K562 (cell line): ENCODE results near the gene PTPN9. TPM values are rescaled to one million over a fixed set of nuclear protein-coding genes. Genes with fewer than 3 reads are reported as not detected.

Experiments
- BCOR ChIP-seq: fragments of 450-650 bp; IDR thresholded peaks from 2 replicates; pipeline ENCODE4 v1.6.1; 2016
- CXXC5 ChIP-seq: fragments of 250-450 bp; sonication (Bioruptor Pico); IDR thresholded peaks from 2 replicates; pipeline ENCODE4 v1.8.0; 2022; ENCODE audit warnings: inconsistent platforms, mild to moderate bottlenecking, moderate library complexity
- ELK1 ChIP-seq: sonication (generic); formaldehyde crosslinking; IDR thresholded peaks from 2 replicates; pipeline ENCODE4 v1.8.1; 2022; ENCODE audit warnings: missing genetic modification reagents
- FIP1L1 ChIP-seq: fragments of 200-400 bp; formaldehyde crosslinking; IDR thresholded peaks from 2 replicates; pipeline ENCODE4 v1.6.1; 2018; ENCODE audit warnings: mild to moderate bottlenecking, low read depth, low read length; ENCODE audit not compliant: poor library complexity, severe bottlenecking
- FOXO4 ChIP-seq: fragments of 450-650 bp; formaldehyde crosslinking; IDR thresholded peaks from 2 replicates; pipeline ENCODE4 v1.4.0; 2020; ENCODE audit warnings: mild to moderate bottlenecking, moderate library complexity
- HDAC2 ChIP-seq: fragments of 450-650 bp; IDR thresholded peaks from 2 replicates; pipeline ENCODE4 v1.6.1; 2016; ENCODE audit warnings: mild to moderate bottlenecking
- HDAC6 ChIP-seq: IDR thresholded peaks from 2 replicates; pipeline ENCODE4 v1.6.1; 2012; ENCODE audit warnings: low read depth, mild to moderate bottlenecking, control low read depth, inconsistent platforms, low read length, moderate library complexity
- HMGXB4 ChIP-seq: sonication (generic); formaldehyde crosslinking; IDR thresholded peaks from 2 replicates; pipeline ENCODE4 v1.8.1; 2023; ENCODE audit warnings: mild to moderate bottlenecking, missing genetic modification reagents
- JUNB ChIP-seq: fragments of 450-650 bp; formaldehyde crosslinking; conservative IDR thresholded peaks from 2 replicates; pipeline ENCODE4 v1.4.0; 2020; ENCODE audit warnings: mild to moderate bottlenecking
- LARP7 ChIP-seq: fragments of 450-650 bp; IDR thresholded peaks from 2 replicates; pipeline ENCODE4 v1.6.1; 2016
- LEF1 ChIP-seq: fragments of 450-650 bp; IDR thresholded peaks from 2 replicates; pipeline ENCODE4 v1.6.1; 2016; ENCODE audit warnings: mild to moderate bottlenecking
- MAZ ChIP-seq, 2 experiments: fragments of 450-650 bp in 1 of 2; sonication (generic) in 1 of 2; formaldehyde crosslinking; IDR thresholded peaks in 1 of 2; conservative IDR thresholded peaks in 1 of 2; 2 replicates each; pipeline versions ENCODE4 v1.4.0 to v1.5.0; 2020; ENCODE audit warnings: mild to moderate bottlenecking in 1 of 2, missing genetic modification reagents in 1 of 2
- MEF2A ChIP-seq: IDR thresholded peaks from 2 replicates; pipeline ENCODE4 v1.6.1; 2011; ENCODE audit warnings: low read depth, mild to moderate bottlenecking, low read length, moderate library complexity; ENCODE audit not compliant: control insufficient read depth
- MEIS2 ChIP-seq: fragments of 450-650 bp; IDR thresholded peaks from 2 replicates; pipeline ENCODE4 v1.6.1; 2014; ENCODE audit warnings: mild to moderate bottlenecking; ENCODE audit not compliant: partially characterized antibody
- MTA1 ChIP-seq: fragments of 450-650 bp; IDR thresholded peaks from 2 replicates; pipeline ENCODE4 v1.6.1; 2017; ENCODE audit warnings: borderline replicate concordance
- MTA2 ChIP-seq: fragments of 450-650 bp; IDR thresholded peaks from 2 replicates; pipeline ENCODE4 v1.6.1; 2016; ENCODE audit warnings: low read depth
- NCOR1 ChIP-seq: fragments of 450-650 bp; IDR thresholded peaks from 2 replicates; pipeline ENCODE4 v1.6.1; 2016; ENCODE audit warnings: mild to moderate bottlenecking, moderate library complexity
- NFXL1 ChIP-seq: fragments of 450-650 bp; formaldehyde crosslinking; IDR thresholded peaks from 2 replicates; pipeline ENCODE4 v1.4.0; 2021; ENCODE audit warnings: mild to moderate bottlenecking
- RNF2 ChIP-seq: sonication (generic); IDR thresholded peaks from 2 replicates; pipeline ENCODE4 v1.6.1; 2016
- RUNX1 ChIP-seq: sonication (generic); IDR thresholded peaks from 2 replicates; pipeline ENCODE4 v1.6.1; 2016; ENCODE audit warnings: antibody characterized with exemption, low read depth
- SMAD1 ChIP-seq: fragments of 150-350 bp; IDR thresholded peaks from 2 replicates; pipeline ENCODE4 v1.6.1; 2014; ENCODE audit warnings: low read length, low read depth; ENCODE audit not compliant: partially characterized antibody
- XRCC5 ChIP-seq: fragments of 200-400 bp; formaldehyde crosslinking; IDR thresholded peaks from 2 replicates; pipeline ENCODE4 v1.6.1; 2017; ENCODE audit warnings: low read depth, mild to moderate bottlenecking, low read length
- ZNF175 ChIP-seq: fragments of 200-800 bp; sonication (Bioruptor generic); IDR thresholded peaks from 2 replicates; pipeline ENCODE4 v1.6.1; 2016; ENCODE audit warnings: low read depth, mild to moderate bottlenecking, missing genetic modification characterization, missing compliant biosample characterization
- ZNF354B ChIP-seq: fragments of 250-450 bp; sonication (Bioruptor Pico); IDR thresholded peaks from 2 replicates; pipeline ENCODE4 v1.4.0; 2020
- ZNF77 ChIP-seq: fragments of 250-450 bp; sonication (Bioruptor Pico); IDR thresholded peaks from 2 replicates; pipeline ENCODE4 v1.5.0; 2020
- polyA plus RNA-seq, 8 experiments: library from polyadenylated mRNA; depleted of rRNA in 4 of 8; stranded (reverse) in 5 of 8; unstranded in 3 of 8; fragments of >200 nt; fragmentation: Nextera tagmentation in 2 of 8; fragmentation: Illumina TruSeq in 1 of 8; extraction: Ambion mirVana in 2 of 8; extraction: Trizol in 1 of 8; gene quantifications; 2 replicates each; pipeline versions ENCODE4 v1.2.1 to v1.2.3, GENCODE V29; 2011 to 2014; ENCODE audit warnings: inconsistent platforms in 1 of 8, missing spikeins in 1 of 8
- total RNA-seq, 7 experiments: library from RNA; depleted of rRNA in 6 of 7; stranded (reverse); fragments of >200 nt in 6 of 7; fragmentation: Illumina TruSeq in 2 of 7; extraction: Trizol in 2 of 7; gene quantifications; 2 replicates each; pipeline versions ENCODE4 v1.2.1 to v1.2.3, GENCODE V29; 2011 to 2021; ENCODE audit warnings: low replicate concordance in 1 of 7
- TF ChIP-seq, protein P1 (sequence below): fragments of 250-450 bp; sonication (Bioruptor Pico); IDR thresholded peaks from 2 replicates; pipeline ENCODE4 v1.8.0; 2022; ENCODE audit warnings: inconsistent platforms, mild to moderate bottlenecking, moderate library complexity, borderline replicate concordance

Gene PTPN9
- total and polyA plus RNA-seq, 9 of the 15 experiments (the other 6 are each of a cell fraction or from before 2014, with no cell fraction given), result 5.0 to 24.0 (median 14.2) TPM

GRCh38 chr15:75450307-75451201, 128.6 kb downstream of the PTPN9 start (continued):
- TF ChIP-seq HDAC6 (no peak), MTA1 (no peak), CXXC5 (CRISPR knock-in tag) (peak; percentile 35), MEF2A (no peak), HMGXB4 (CRISPR knock-in tag) (no peak), ZNF77 (CRISPR knock-in tag) (no peak), BCOR (0 out of 2 replicates have a peak, but pooled peaks have one; percentile 28), LARP7 (no peak), HDAC2 (peak; percentile 84; the same call in 1 of the 2 replicates), MAZ (CRISPR knock-in tag; conservative IDR thresholded peaks at IDR 0.05 in 1 of 2, IDR thresholded peaks at IDR 0.05 in 1 of 2) (peak; percentile 77 to 88), MTA2 (no peak), FOXO4 (CRISPR knock-in tag) (no peak), NCOR1 (no peak), JUNB (CRISPR knock-in tag) (no peak), NFXL1 (no peak), SMAD1 (no peak), ZNF175 (CRISPR knock-in tag) (no peak), FIP1L1 (no peak), ZNF354B (CRISPR knock-in tag) (no peak), RNF2 (no peak), LEF1 (no peak), XRCC5 (no peak), MEIS2 (no peak), RUNX1 (no peak), ELK1 (CRISPR knock-in tag) (no peak)
- TF ChIP-seq, protein P1, sequence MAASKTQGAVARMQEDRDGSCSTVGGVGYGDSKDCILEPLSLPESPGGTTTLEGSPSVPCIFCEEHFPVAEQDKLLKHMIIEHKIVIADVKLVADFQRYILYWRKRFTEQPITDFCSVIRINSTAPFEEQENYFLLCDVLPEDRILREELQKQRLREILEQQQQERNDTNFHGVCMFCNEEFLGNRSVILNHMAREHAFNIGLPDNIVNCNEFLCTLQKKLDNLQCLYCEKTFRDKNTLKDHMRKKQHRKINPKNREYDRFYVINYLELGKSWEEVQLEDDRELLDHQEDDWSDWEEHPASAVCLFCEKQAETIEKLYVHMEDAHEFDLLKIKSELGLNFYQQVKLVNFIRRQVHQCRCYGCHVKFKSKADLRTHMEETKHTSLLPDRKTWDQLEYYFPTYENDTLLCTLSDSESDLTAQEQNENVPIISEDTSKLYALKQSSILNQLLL (CRISPR knock-in tag), result no peak
